NCI-H82 (cell line): Measurements from ENCODE around the gene IFNGR2.
"Not testable (repeated sequence)": the region's sequence is repeated elsewhere in the genome, so short reads cannot be mapped to it uniquely, and the experiment has no call there.

Source experiments
- DNase-seq: peaks from one replicate; lab custom pipeline; 2025; lab: John Stamatoyannopoulos, UW

Gene IFNGR2

GRCh38 chr21:33403128-33403785 lies at the start of gene IFNGR2:
Gene IFNGR2 (plus strand): TSS chr21:33403413. CDS start chr21:33403544, 131 bp downstream.
- DNase-seq = peak; percentile 56

- no peak for DNase-seq
Observed at GRCh38 chr21:33355355-33355754, 47.9 kb upstream of the IFNGR2 start.

- no peak for DNase-seq
Observed at GRCh38 chr21:33355996-33356395, 47.2 kb upstream of the IFNGR2 start.

- no peak for DNase-seq
Observed at GRCh38 chr21:33357177-33357576, 46.0 kb upstream of the IFNGR2 start.

- DNase-seq = no peak
Observed at GRCh38 chr21:33359446-33359845, 43.8 kb upstream of the IFNGR2 start.

- DNase-seq = no peak
Observed at GRCh38 chr21:33360281-33360680, 42.9 kb upstream of the IFNGR2 start.

GRCh38 chr21:33360881-33361602 lies 42.2 kb upstream of the IFNGR2 start:
- DNase-seq = peak; percentile 90

GRCh38 chr21:33362044-33362555 lies 41.1 kb upstream of the IFNGR2 start:
- peak; percentile 80 for DNase-seq

GRCh38 chr21:33363911-33364609 lies 39.2 kb upstream of the IFNGR2 start:
- DNase-seq = not testable (repeated sequence)

- DNase-seq = no peak
Observed at GRCh38 chr21:33364830-33365229, 38.4 kb upstream of the IFNGR2 start.

GRCh38 chr21:33367309-33367973 lies 35.8 kb upstream of the IFNGR2 start:
- no peak for DNase-seq

- no peak for DNase-seq
Observed at GRCh38 chr21:33368124-33368523, 35.1 kb upstream of the IFNGR2 start.

- no peak for DNase-seq
Observed at GRCh38 chr21:33368576-33368975, 34.6 kb upstream of the IFNGR2 start.

- no peak for DNase-seq
Observed at GRCh38 chr21:33369586-33369985, 33.6 kb upstream of the IFNGR2 start.

GRCh38 chr21:33370305-33370704 lies 32.9 kb upstream of the IFNGR2 start:
- DNase-seq = no peak

- DNase-seq = no peak
Observed at GRCh38 chr21:33371366-33371765, 31.8 kb upstream of the IFNGR2 start.

- no peak for DNase-seq
Observed at GRCh38 chr21:33372582-33372981, 30.6 kb upstream of the IFNGR2 start.

GRCh38 chr21:33373451-33373850 lies 29.8 kb upstream of the IFNGR2 start:
- DNase-seq = no peak

- no peak for DNase-seq
Observed at GRCh38 chr21:33374080-33374449, 29.1 kb upstream of the IFNGR2 start.

GRCh38 chr21:33374450-33375096 lies 28.6 kb upstream of the IFNGR2 start:
- peak; percentile 49 for DNase-seq

- no peak for DNase-seq
Observed at GRCh38 chr21:33375101-33375644, 28.0 kb upstream of the IFNGR2 start.
